Measurements from ENCODE around the gene TPST2.

DNA sequence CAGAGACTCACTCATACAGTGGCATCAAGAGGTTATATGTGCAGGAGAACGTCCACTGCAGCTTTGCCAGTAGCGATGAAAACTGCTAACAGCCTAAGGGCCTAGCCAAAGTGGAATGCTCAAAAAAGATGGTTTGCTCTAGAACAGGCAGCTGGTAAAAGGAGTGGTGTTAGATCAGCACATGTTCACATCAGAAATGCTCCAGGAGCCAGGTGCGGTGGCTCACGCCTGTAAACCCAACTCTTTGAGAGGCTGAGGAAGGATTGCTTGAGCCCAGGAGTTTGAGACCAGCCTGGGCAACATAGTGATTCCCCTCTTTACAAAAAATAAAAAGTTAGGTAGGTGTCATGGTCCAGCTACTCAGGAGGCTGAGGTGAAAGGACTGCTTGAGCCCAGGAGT lies 67.3 kb downstream of the TPST2 start:
- TF ChIP-seq, protein P1, sequence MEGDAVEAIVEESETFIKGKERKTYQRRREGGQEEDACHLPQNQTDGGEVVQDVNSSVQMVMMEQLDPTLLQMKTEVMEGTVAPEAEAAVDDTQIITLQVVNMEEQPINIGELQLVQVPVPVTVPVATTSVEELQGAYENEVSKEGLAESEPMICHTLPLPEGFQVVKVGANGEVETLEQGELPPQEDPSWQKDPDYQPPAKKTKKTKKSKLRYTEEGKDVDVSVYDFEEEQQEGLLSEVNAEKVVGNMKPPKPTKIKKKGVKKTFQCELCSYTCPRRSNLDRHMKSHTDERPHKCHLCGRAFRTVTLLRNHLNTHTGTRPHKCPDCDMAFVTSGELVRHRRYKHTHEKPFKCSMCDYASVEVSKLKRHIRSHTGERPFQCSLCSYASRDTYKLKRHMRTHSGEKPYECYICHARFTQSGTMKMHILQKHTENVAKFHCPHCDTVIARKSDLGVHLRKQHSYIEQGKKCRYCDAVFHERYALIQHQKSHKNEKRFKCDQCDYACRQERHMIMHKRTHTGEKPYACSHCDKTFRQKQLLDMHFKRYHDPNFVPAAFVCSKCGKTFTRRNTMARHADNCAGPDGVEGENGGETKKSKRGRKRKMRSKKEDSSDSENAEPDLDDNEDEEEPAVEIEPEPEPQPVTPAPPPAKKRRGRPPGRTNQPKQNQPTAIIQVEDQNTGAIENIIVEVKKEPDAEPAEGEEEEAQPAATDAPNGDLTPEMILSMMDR (conservative IDR thresholded peaks at IDR 0.05; ENCODE audit: low read depth, low read length), result no peak
- TF ChIP-seq POLR2A (IDR thresholded peaks at IDR 0.05; ENCODE audit: low read depth, low read length), result no peak
- TF ChIP-seq RAD21 (IDR thresholded peaks at IDR 0.05; ENCODE audit: low read length), result no peak
- TF ChIP-seq, protein P2, sequence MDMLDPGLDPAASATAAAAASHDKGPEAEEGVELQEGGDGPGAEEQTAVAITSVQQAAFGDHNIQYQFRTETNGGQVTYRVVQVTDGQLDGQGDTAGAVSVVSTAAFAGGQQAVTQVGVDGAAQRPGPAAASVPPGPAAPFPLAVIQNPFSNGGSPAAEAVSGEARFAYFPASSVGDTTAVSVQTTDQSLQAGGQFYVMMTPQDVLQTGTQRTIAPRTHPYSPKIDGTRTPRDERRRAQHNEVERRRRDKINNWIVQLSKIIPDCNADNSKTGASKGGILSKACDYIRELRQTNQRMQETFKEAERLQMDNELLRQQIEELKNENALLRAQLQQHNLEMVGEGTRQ (IDR thresholded peaks at IDR 0.05; ENCODE audit: low read depth, low read length), result no peak
- no peak for TF ChIP-seq BHLHE40 (IDR thresholded peaks at IDR 0.05; ENCODE audit: low read depth, low read length)
- no peak for TF ChIP-seq MAFK (IDR thresholded peaks at IDR 0.05; ENCODE audit: low read depth, low read length)
- no peak for TF ChIP-seq MXI1 (IDR thresholded peaks at IDR 0.05; ENCODE audit: borderline replicate concordance, low read depth, low read length)
- no peak for TF ChIP-seq FOS (IDR thresholded peaks at IDR 0.05; ENCODE audit: low read depth, low read length)
- TF ChIP-seq SMC3 (IDR thresholded peaks at IDR 0.05; ENCODE audit: low read depth, low read length), result no peak
- TF ChIP-seq CHD1 (IDR thresholded peaks at IDR 0.05; ENCODE audit: low read depth, low read length), result no peak
- TF ChIP-seq RFX5 (IDR thresholded peaks at IDR 0.05; ENCODE audit: low read depth, low read length), result no peak
- no peak for TF ChIP-seq CEBPB (IDR thresholded peaks at IDR 0.05; ENCODE audit: low read depth, low read length)
- TF ChIP-seq RCOR1 (IDR thresholded peaks at IDR 0.05; ENCODE audit: insufficient replicate concordance, low read length), result no peak
- TF ChIP-seq, protein P3, sequence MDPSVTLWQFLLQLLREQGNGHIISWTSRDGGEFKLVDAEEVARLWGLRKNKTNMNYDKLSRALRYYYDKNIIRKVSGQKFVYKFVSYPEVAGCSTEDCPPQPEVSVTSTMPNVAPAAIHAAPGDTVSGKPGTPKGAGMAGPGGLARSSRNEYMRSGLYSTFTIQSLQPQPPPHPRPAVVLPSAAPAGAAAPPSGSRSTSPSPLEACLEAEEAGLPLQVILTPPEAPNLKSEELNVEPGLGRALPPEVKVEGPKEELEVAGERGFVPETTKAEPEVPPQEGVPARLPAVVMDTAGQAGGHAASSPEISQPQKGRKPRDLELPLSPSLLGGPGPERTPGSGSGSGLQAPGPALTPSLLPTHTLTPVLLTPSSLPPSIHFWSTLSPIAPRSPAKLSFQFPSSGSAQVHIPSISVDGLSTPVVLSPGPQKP (IDR thresholded peaks at IDR 0.05; ENCODE audit: borderline replicate concordance, low read depth, low read length), result no peak
